ENCODE results near the gene CA5A.

The CA5A gene

DNA sequence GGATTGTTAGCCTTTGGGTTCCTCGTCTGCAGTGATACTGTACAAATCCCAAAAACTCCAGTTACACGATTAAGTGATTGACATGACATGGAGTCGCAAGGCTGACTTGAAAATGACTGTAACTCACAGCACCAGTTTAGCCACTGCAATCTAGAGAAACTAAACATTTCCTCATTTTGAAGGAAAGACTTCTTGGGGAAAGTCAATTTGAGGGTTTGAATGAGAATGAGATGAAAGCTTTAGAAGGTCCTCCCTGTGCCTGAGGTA lies 19.7 kb upstream of the CA5A start:
- DNase-seq (ENCODE audit: insufficient read length, low spot score) (no peak), FAIRE-seq (no peak)
- TF ChIP-seq CTCF (IDR thresholded peaks at IDR 0.05; ENCODE audit: insufficient read depth, missing control alignments) = no peak

GRCh38 chr16:87955302-87956097 lies 19.2 kb upstream of the CA5A start:
- no peak for DNase-seq (ENCODE audit: insufficient read length, low spot score)
- TF ChIP-seq CTCF (IDR thresholded peaks at IDR 0.05; ENCODE audit: insufficient read depth, missing control alignments) = no peak
- FAIRE-seq = no peak

GRCh38 chr16:87954826-87955225 lies 18.5 kb upstream of the CA5A start:
- FAIRE-seq = no peak
- DNase-seq (ENCODE audit: insufficient read length, low spot score) = no peak

GRCh38 chr16:87954361-87954760 lies 18.0 kb upstream of the CA5A start:
- TF ChIP-seq CTCF (IDR thresholded peaks at IDR 0.05; ENCODE audit: insufficient read depth, missing control alignments) = no peak
- no peak for FAIRE-seq
- DNase-seq (ENCODE audit: insufficient read length, low spot score) = no peak

More at GRCh38 chr16:87954826-87955225, 18.5 kb upstream of the CA5A start:
- no peak for TF ChIP-seq CTCF (IDR thresholded peaks at IDR 0.05; ENCODE audit: insufficient read depth, missing control alignments)

DNA sequence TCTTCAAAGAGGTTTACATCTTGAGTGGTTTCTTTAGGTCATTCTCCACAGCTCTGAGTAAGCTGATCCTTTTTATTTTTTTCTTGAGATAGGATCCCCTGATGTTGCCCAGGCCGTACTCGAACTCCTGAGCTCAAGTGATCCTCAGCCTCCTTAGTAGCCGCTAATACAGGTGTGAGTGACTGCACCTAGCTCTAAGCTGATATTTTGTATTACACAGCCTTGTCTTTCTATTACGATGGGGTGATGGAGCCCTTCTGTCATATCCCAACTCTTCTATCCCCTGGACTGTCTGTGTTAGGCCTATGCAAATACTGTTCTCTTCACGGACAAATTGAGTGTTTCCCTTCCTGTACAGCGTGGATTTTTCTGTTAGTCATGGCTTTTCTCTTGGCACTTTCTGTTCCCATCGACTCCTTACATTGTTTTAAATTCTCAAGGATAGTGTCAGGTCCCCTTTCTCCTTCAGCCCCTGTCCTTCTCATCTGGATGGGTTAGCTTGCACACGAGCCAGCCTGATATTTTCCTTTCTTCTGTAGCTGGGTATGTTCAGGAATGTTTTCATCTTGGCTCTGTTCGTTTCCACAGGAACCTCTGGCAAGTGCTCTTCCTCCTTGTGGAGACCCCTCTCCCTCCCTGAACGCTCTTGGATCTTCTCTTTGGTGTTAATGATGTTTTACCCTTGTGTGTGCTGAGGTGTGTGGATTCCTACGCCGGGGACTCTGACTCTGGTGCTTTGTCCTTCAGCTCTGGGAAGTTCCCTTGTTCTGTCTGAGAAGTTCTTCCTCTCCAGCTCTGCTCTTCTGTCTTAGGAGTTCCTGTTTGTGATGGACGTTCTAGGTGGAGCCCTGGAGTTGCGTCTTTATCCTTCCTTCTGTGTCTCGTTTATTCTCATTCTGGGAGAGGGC lies 17.2 kb upstream of the CA5A start:
- TF ChIP-seq CTCF (IDR thresholded peaks at IDR 0.05; ENCODE audit: insufficient read depth, missing control alignments) = no peak
- FAIRE-seq (no peak), DNase-seq (ENCODE audit: insufficient read length, low spot score) (no peak)

DNA sequence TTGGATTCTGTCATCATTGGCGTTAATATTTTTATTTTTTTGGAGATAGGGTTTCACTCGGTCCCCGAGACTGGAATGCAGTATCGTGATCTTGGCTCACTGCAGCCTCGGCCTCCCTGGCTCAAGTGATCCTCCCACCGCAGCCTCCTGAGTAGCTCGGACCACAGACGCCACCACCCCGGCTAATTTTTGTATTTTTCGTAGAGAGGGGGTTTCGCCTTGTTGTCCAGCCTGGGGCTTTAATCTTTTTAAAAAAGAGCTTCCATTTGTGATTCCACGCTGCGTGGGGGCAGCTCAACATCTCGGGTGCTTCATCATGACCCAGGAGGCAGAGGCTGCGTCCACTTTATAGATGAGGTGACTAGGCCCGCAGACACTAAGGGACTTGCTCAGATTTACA lies 16.4 kb upstream of the CA5A start:
- TF ChIP-seq CTCF (IDR thresholded peaks at IDR 0.05; ENCODE audit: insufficient read depth, missing control alignments) = no peak

More for the DNA sequence above, 16.4 kb upstream of the CA5A start:
- no peak for FAIRE-seq
- DNase-seq (ENCODE audit: insufficient read length, low spot score) = no peak

All from D721Med (cell line).